ENCODE results near the gene DCHS1.

DNA sequence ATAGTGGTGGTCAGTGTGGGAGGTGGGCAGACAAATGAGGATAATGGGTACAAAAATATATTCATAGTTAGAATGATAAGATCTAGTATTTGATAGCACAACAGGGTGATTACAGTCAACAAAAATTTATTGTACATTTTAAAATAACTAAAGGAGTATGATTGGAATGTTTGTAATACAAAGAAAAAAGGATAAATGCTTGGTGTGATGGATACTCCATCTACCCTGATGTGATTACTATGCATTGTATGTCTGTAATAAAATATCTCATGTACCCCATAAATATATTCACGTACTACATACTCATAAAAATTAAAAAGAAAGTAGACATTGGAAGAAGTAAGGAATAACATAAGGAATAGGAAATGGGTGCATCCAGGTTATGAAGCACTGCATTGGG is 67.6 kb downstream of the DCHS1 start:
- TF ChIP-seq SIN3A (IDR thresholded peaks at IDR 0.05; ENCODE audit: borderline replicate concordance in 2 of 2, control insufficient read depth in 1 of 2, low read depth in 2 of 2, low read length in 2 of 2) (no peak), TEAD2 (tag; IDR thresholded peaks at IDR 0.05) (no peak), ZNF589 (CRISPR knock-in tag; IDR thresholded peaks at IDR 0.05; ENCODE audit: low read depth) (no peak), TRIM28 (IDR thresholded peaks at IDR 0.05) (no peak), CCAR2 (IDR thresholded peaks at IDR 0.05; ENCODE audit: low read depth, low read length) (no peak), POLR2AphosphoS5 (IDR thresholded peaks at IDR 0.05; ENCODE audit: control insufficient read depth, insufficient read depth, low read depth, low read length) (no peak), ZNF174 (CRISPR knock-in tag; IDR thresholded peaks at IDR 0.05) (no peak), PTBP1 (IDR thresholded peaks at IDR 0.05; ENCODE audit: low read depth, low read length) (no peak), BRF1 (IDR thresholded peaks at IDR 0.05; ENCODE audit: borderline replicate concordance, extremely low read depth, insufficient read length) (no peak)
- TF ChIP-seq, protein P1, sequence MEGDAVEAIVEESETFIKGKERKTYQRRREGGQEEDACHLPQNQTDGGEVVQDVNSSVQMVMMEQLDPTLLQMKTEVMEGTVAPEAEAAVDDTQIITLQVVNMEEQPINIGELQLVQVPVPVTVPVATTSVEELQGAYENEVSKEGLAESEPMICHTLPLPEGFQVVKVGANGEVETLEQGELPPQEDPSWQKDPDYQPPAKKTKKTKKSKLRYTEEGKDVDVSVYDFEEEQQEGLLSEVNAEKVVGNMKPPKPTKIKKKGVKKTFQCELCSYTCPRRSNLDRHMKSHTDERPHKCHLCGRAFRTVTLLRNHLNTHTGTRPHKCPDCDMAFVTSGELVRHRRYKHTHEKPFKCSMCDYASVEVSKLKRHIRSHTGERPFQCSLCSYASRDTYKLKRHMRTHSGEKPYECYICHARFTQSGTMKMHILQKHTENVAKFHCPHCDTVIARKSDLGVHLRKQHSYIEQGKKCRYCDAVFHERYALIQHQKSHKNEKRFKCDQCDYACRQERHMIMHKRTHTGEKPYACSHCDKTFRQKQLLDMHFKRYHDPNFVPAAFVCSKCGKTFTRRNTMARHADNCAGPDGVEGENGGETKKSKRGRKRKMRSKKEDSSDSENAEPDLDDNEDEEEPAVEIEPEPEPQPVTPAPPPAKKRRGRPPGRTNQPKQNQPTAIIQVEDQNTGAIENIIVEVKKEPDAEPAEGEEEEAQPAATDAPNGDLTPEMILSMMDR (IDR thresholded peaks at IDR 0.05 in 2 of 3, conservative IDR thresholded peaks at IDR 0.05 in 1 of 3; ENCODE audit: insufficient read depth in 2 of 3, low read depth in 1 of 3, low read length in 3 of 3) = no peak

Measured in K562 (cell line).